GM23338 (cell line): ENCODE data around the gene OR2V2. TPM values are rescaled to one million over a fixed set of nuclear protein-coding genes. Genes with fewer than 3 reads are reported as not detected.

ENCODE experiments used
- ATAC-seq: fragments of 200-7000 bp; cut with Tn5 transposase; 3 replicates; pipeline ENCODE4 v1.9.1; 2020
- DNase-seq: peaks from one replicate; pipeline ENCODE4 v3.0.0-alpha.2; 2015; ENCODE audit warnings: low spot score
- H2AFZ ChIP-seq: fragments of 200-600 bp; sonication (generic); 2 replicates; pipeline ENCODE4 v1.8.0; 2016; ENCODE audit warnings: antibody characterized with exemption, mild to moderate bottlenecking, moderate library complexity
- H3F3A ChIP-seq: fragments of 200-600 bp; sonication (generic); replicated peaks from 2 replicates; pipeline ENCODE4 v1.8.0; 2017; ENCODE audit warnings: antibody characterized with exemption, mixed run types, low read depth
- H3K27ac ChIP-seq: fragments of 200-600 bp; sonication (generic); 2 replicates; pipeline ENCODE4 v1.6.1; 2016; ENCODE audit warnings: low read depth
- H3K27me3 ChIP-seq: fragments of 200-600 bp; sonication (generic); 2 replicates; pipeline ENCODE4 v1.8.0; 2016; ENCODE audit warnings: mild to moderate bottlenecking, mixed run types, moderate library complexity; ENCODE audit not compliant: insufficient read depth
- H3K36me3 ChIP-seq: fragments of 200-600 bp; sonication (generic); 2 replicates; pipeline ENCODE4 v1.8.0; 2016; ENCODE audit warnings: mild to moderate bottlenecking; ENCODE audit not compliant: insufficient read depth
- H3K4me1 ChIP-seq: fragments of 200-600 bp; sonication (generic); 2 replicates; pipeline ENCODE4 v1.8.0; 2016; ENCODE audit warnings: mild to moderate bottlenecking, moderate library complexity; ENCODE audit not compliant: insufficient read depth
- H3K4me2 ChIP-seq: fragments of 200-600 bp; sonication (generic); 2 replicates; pipeline ENCODE4 v1.7.1; 2017; ENCODE audit warnings: mixed run types
- H3K4me3 ChIP-seq: fragments of 200-600 bp; sonication (generic); 2 replicates; pipeline ENCODE4 v1.6.1; 2016; ENCODE audit warnings: mixed run types
- H3K79me2 ChIP-seq: fragments of 200-600 bp; sonication (generic); replicated peaks from 2 replicates; pipeline ENCODE4 v1.8.0; 2017; ENCODE audit warnings: mild to moderate bottlenecking; ENCODE audit not compliant: insufficient read depth
- H3K9me2 ChIP-seq: fragments of 200-600 bp; sonication (generic); 2 replicates; pipeline ENCODE4 v1.8.0; 2017; ENCODE audit not compliant: insufficient read depth
- H4K20me1 ChIP-seq: fragments of 200-600 bp; sonication (generic); replicated peaks from 2 replicates; pipeline ENCODE4 v1.8.0; 2017; ENCODE audit warnings: mild to moderate bottlenecking; ENCODE audit not compliant: insufficient read depth
- H3K27ac Mint-ChIP-seq: 2 replicates; pipeline ENCODE4 v1.8.0; 2020; ENCODE audit warnings: inconsistent platforms, mild to moderate bottlenecking, moderate library complexity, mixed read lengths
- H3K27me3 Mint-ChIP-seq: 3 replicates; pipeline ENCODE4 v1.8.0; 2022; ENCODE audit warnings: low read depth, mild to moderate bottlenecking, moderate library complexity, mixed read lengths, inconsistent platforms; ENCODE audit not compliant: insufficient read depth, poor library complexity
- H3K36me3 Mint-ChIP-seq: 3 replicates; pipeline ENCODE4 v1.8.0; 2021; ENCODE audit warnings: low read depth, mild to moderate bottlenecking, inconsistent platforms, moderate library complexity, mixed read lengths
- H3K4me1 Mint-ChIP-seq: 3 replicates; pipeline ENCODE4 v1.8.0; 2020; ENCODE audit warnings: mild to moderate bottlenecking, inconsistent platforms, mixed read lengths
- H3K4me3 Mint-ChIP-seq: 3 replicates; pipeline ENCODE4 v1.8.0; 2021; ENCODE audit warnings: moderate library complexity, mild to moderate bottlenecking, inconsistent platforms, mixed read lengths
- H3K9me3 Mint-ChIP-seq: 3 replicates; pipeline ENCODE4 v1.8.0; 2020; ENCODE audit warnings: moderate library complexity, mild to moderate bottlenecking, inconsistent platforms, mixed read lengths
- CREB1 ChIP-seq: fragments of 250-450 bp; sonication (Bioruptor Pico); IDR thresholded peaks from 2 replicates; pipeline ENCODE4 v1.5.0; 2020; ENCODE audit warnings: low read depth, mild to moderate bottlenecking, moderate library complexity
- EZH2 ChIP-seq: fragments of 200-600 bp; sonication (generic); IDR thresholded peaks from one replicate; pipeline ENCODE4 v1.8.0; 2017; ENCODE audit warnings: antibody characterized with exemption, mild to moderate bottlenecking, low read depth; ENCODE audit not compliant: unreplicated experiment
- JUNB ChIP-seq: IDR thresholded peaks from one replicate; pipeline ENCODE4 v1.6.1; 2016; ENCODE audit warnings: antibody characterized with exemption; ENCODE audit not compliant: unreplicated experiment
- polyA plus RNA-seq: library from polyadenylated mRNA; unstranded; fragments of >200 nt; fragmentation: Nextera tagmentation; extraction: Ambion mirVana; gene quantifications from 2 replicates; pipeline ENCODE4 v1.2.1, GENCODE V29; 2016
- total RNA-seq: library from RNA; depleted of rRNA; stranded (reverse); fragments of >200 nt; shearing (Covaris generic); gene quantifications from 2 replicates; pipeline ENCODE4 v1.2.3, GENCODE V29; 2014
- TF ChIP-seq, protein P1 (sequence below): IDR thresholded peaks from one replicate; pipeline ENCODE4 v1.6.1; 2018; ENCODE audit warnings: antibody characterized with exemption; ENCODE audit not compliant: unreplicated experiment
- TF ChIP-seq, protein P2 (sequence below): IDR thresholded peaks from 2 replicates; pipeline ENCODE4 v1.6.1; 2016; ENCODE audit warnings: antibody characterized with exemption

The OR2V2 gene
- total and polyA plus RNA-seq, 2 experiments from 2014 or later = not detected

DNA sequence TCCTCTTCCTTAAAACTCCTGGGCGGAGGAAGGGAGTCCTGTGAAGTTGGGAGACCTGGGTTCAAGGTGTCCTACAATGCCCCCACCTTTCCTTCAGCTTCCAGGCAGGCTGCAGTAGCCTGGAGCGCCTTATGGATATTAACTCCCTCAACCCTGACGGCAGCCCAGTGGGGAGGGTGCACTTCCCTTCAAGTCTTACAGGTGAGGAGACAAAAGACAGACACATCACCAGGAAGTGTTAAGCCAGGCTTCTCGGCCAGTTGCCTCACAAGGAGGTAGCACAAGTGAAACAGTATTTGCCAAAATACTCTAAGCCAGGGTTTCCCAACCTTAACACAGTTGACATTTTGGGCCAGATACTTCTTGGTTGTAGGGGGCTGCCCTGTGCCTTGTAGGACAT is 53.4 kb downstream of the OR2V2 start (continued):
- TF ChIP-seq, protein P1, sequence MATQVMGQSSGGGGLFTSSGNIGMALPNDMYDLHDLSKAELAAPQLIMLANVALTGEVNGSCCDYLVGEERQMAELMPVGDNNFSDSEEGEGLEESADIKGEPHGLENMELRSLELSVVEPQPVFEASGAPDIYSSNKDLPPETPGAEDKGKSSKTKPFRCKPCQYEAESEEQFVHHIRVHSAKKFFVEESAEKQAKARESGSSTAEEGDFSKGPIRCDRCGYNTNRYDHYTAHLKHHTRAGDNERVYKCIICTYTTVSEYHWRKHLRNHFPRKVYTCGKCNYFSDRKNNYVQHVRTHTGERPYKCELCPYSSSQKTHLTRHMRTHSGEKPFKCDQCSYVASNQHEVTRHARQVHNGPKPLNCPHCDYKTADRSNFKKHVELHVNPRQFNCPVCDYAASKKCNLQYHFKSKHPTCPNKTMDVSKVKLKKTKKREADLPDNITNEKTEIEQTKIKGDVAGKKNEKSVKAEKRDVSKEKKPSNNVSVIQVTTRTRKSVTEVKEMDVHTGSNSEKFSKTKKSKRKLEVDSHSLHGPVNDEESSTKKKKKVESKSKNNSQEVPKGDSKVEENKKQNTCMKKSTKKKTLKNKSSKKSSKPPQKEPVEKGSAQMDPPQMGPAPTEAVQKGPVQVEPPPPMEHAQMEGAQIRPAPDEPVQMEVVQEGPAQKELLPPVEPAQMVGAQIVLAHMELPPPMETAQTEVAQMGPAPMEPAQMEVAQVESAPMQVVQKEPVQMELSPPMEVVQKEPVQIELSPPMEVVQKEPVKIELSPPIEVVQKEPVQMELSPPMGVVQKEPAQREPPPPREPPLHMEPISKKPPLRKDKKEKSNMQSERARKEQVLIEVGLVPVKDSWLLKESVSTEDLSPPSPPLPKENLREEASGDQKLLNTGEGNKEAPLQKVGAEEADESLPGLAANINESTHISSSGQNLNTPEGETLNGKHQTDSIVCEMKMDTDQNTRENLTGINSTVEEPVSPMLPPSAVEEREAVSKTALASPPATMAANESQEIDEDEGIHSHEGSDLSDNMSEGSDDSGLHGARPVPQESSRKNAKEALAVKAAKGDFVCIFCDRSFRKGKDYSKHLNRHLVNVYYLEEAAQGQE = no peak
- no peak for TF ChIP-seq CREB1 (CRISPR knock-in tag)

DNA sequence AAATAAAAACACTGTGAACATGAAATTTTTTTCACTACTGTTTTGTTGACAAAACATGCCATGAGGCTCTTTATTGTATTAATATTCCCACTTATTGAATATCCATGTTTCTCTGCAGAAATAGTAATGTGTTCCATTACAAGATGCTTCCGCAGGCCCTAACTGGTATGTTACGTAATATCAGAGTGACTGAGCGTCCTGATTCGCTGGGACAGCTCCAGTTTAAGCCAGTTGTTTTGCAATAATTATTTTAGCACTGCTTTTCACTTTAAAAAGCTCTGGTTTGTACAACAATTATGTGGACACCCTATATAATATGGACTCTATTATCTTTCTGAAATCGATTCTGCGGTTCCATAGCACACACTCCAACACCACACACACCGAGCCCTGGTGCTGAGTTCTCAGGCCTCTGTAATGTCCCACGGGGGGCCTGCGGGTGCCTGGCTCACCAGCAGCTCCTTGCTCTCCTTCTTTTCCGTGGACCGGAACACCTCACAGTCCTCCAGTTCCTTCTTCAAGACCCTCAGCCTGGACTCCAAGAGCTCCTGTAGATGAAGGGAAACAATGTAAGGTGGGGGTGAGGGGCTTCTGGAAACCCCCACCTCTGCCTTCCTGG is 55.8 kb downstream of the OR2V2 start:
- no peak overlapping the region for H3K27ac Mint-ChIP-seq
- Histone ChIP-seq H3K79me2 (no peaks in the 10 kb centered on the region), H3K9me2 (no peaks in the 10 kb centered on the region), H3F3A (peaks cover 20% of the 10 kb centered on the region), H2AFZ (peak overlapping the region; percentile 99), H4K20me1 (no peaks in the 10 kb centered on the region), H3K27ac (no peak overlapping the region), H3K27me3 (peaks cover 82% of the 10 kb centered on the region), H3K4me1 (peaks cover 40% of the 10 kb centered on the region), H3K4me3 (peak overlapping the region; percentile 79), H3K4me2 (peak overlapping the region; percentile 91), H3K36me3 (no peaks in the 10 kb centered on the region)
- peaks cover 17% of the 10 kb centered on the region for H3K36me3 Mint-ChIP-seq
- TF ChIP-seq, protein P2, sequence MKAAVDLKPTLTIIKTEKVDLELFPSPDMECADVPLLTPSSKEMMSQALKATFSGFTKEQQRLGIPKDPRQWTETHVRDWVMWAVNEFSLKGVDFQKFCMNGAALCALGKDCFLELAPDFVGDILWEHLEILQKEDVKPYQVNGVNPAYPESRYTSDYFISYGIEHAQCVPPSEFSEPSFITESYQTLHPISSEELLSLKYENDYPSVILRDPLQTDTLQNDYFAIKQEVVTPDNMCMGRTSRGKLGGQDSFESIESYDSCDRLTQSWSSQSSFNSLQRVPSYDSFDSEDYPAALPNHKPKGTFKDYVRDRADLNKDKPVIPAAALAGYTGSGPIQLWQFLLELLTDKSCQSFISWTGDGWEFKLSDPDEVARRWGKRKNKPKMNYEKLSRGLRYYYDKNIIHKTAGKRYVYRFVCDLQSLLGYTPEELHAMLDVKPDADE = no peak
- TF ChIP-seq EZH2 = peak; percentile 24
- peaks cover 44% of the 10 kb centered on the region for H3K4me1 Mint-ChIP-seq
- no peak for ATAC-seq
- peak overlapping the region; percentile 73; the same call in 2 of the 3 replicates for H3K4me3 Mint-ChIP-seq
- H3K27me3 Mint-ChIP-seq = peaks cover 86% of the 10 kb centered on the region
- H3K9me3 Mint-ChIP-seq = peaks cover 20% of the 10 kb centered on the region
- DNase-seq = peak; percentile 8

- peaks cover 85% of the 10 kb centered on the region for H3K27me3 Mint-ChIP-seq
- H3K36me3 ChIP-seq = no peaks in the 10 kb centered on the region
- H3K9me3 Mint-ChIP-seq = peaks cover 20% of the 10 kb centered on the region
- TF ChIP-seq, protein P2 = no peak
- TF ChIP-seq JUNB = no peak
- TF ChIP-seq EZH2 = peak; percentile 60
- no peak overlapping the region for H3K27ac ChIP-seq
- peaks cover 34% of the 10 kb centered on the region for H3K4me1 ChIP-seq
- H3K9me2 ChIP-seq = no peaks in the 10 kb centered on the region
- H4K20me1 ChIP-seq = no peaks in the 10 kb centered on the region
- peak; percentile 1; the same call in 2 of the 3 replicates for ATAC-seq
- peak overlapping the region; percentile 99 for H2AFZ ChIP-seq
- H3K27ac Mint-ChIP-seq = no peak overlapping the region
- no peaks in the 10 kb centered on the region for H3K79me2 ChIP-seq
- peaks cover 39% of the 10 kb centered on the region for H3K4me1 Mint-ChIP-seq
- DNase-seq = peak; percentile 60
- peaks cover 76% of the 10 kb centered on the region for H3K27me3 ChIP-seq
- peaks cover 17% of the 10 kb centered on the region for H3K36me3 Mint-ChIP-seq
- peak overlapping the region; percentile 91 for H3K4me2 ChIP-seq
- H3F3A ChIP-seq = peaks cover 16% of the 10 kb centered on the region; the same call in 1 of the 2 replicates
- peak overlapping the region; percentile 79 for H3K4me3 ChIP-seq
- H3K4me3 Mint-ChIP-seq = peak overlapping the region; percentile 73
These were observed 56.4 kb downstream of the OR2V2 start for GRCh38 chr5:181203777-181204112.
